AG04449 (cell line): Measurements from ENCODE around the gene MEDAG.

Experiments used
- CTCF ChIA-PET: fragments of 350-600 bp; formaldehyde crosslinking; extraction: SDS; loops from one replicate; lab custom pipeline; 2021; ENCODE audit warnings: antibody characterized with exemption; lab: Yijun Ruan, JAX
- POLR2A ChIA-PET: fragments of 400-600, 350-600 bp; formaldehyde crosslinking; extraction: SDS; loops from one replicate; lab custom pipeline; 2020; ENCODE audit warnings: antibody characterized with exemption, inconsistent platforms; lab: Yijun Ruan, JAX
- DNase-seq: peaks from one replicate; pipeline ENCODE4 v3.0.0-alpha.2; 2010; ENCODE audit warnings: low read depth, low spot score
- H3K4me3 ChIP-seq: 2 replicates; pipeline ENCODE4 v1.5.1; 2011; ENCODE audit warnings: low read depth, mild to moderate bottlenecking, control low read depth, low read length
- CTCF ChIP-seq: IDR thresholded peaks from one replicate; pipeline ENCODE4 v1.5.1; 2011; ENCODE audit warnings: mild to moderate bottlenecking, moderate library complexity, low read length, control low read depth, inconsistent platforms; ENCODE audit not compliant: insufficient read depth; ENCODE audit errors: missing control alignments

MEDAG gene

GRCh38 chr13:30957258-30957943 is 51.3 kb downstream of the MEDAG start:
- DNase-seq: no peak
- ChIA-PET CTCF (interaction anchor here (1.4 kb wide), 1 partner anchor 93 kb away, joined by 4 read pairs; no protein-coding TSS in a partner anchor), POLR2A (no interaction called here)
- TF ChIP-seq CTCF: no peak
- H3K4me3 ChIP-seq: no peak overlapping the region

- ChIA-PET POLR2A (no interaction called here), CTCF (interaction anchor here (0.7 to 1.8 kb wide), 2 partner anchors 19 to 39 kb away, joined by 3 to 7 read pairs; no protein-coding TSS in a partner anchor)
Measured at GRCh38 chr13:30959678-30960077, 53.6 kb downstream of the MEDAG start.

GRCh38 chr13:30963791-30964190 is 57.7 kb downstream of the MEDAG start:
- no peak for DNase-seq
- POLR2A ChIA-PET: no interaction called here
- TF ChIP-seq CTCF: no peak
- H3K4me3 ChIP-seq: no peak overlapping the region
- CTCF ChIA-PET: interaction anchor here (1.5 to 3.0 kb wide), 2 partner anchors 15 to 17 kb away, joined by 4 to 7 read pairs; no protein-coding TSS in a partner anchor

More at GRCh38 chr13:30959678-30960077, 53.6 kb downstream of the MEDAG start:
- TF ChIP-seq CTCF: no peak
- DNase-seq: no peak
- H3K4me3 ChIP-seq: no peak overlapping the region

GRCh38 chr13:30965380-30965779 is 59.3 kb downstream of the MEDAG start:
- ChIA-PET POLR2A (interaction anchor here (0.7 kb wide), 1 partner anchor 1277 kb away, joined by 3 read pairs; no protein-coding TSS in a partner anchor), CTCF (interaction anchor here (2.4 kb wide), 1 partner anchor 79 kb away, joined by 8 read pairs; no protein-coding TSS in a partner anchor)
- TF ChIP-seq CTCF: no peak
- no peak overlapping the region for H3K4me3 ChIP-seq
- DNase-seq: no peak

- no peak overlapping the region for H3K4me3 ChIP-seq
- POLR2A ChIA-PET: interaction anchor here (0.7 kb wide), 1 partner anchor 1278 kb away, joined by 3 read pairs; no protein-coding TSS in a partner anchor
- TF ChIP-seq CTCF: no peak
- CTCF ChIA-PET: interaction anchor here (0.7 to 2.4 kb wide), 4 partner anchors 13 to 78 kb away, joined by 3 to 8 read pairs (median 3); no protein-coding TSS in a partner anchor
- DNase-seq: no peak
Measured at GRCh38 chr13:30966101-30966500, 60.0 kb downstream of the MEDAG start.

GRCh38 chr13:30968846-30969245 is 62.8 kb downstream of the MEDAG start:
- POLR2A ChIA-PET: interaction anchor here (0.8 kb wide), 1 partner anchor 10 kb away, joined by 4 read pairs; no protein-coding TSS in a partner anchor

More at GRCh38 chr13:30968846-30969245, 62.8 kb downstream of the MEDAG start:
- CTCF ChIA-PET: interaction anchor here (0.8 to 3.5 kb wide), 4 partner anchors 10 to 76 kb away, joined by 3 to 30 read pairs (median 3); partner anchors contain the start of gene TEX26
- no peak overlapping the region for H3K4me3 ChIP-seq
- DNase-seq: no peak
- TF ChIP-seq CTCF: no peak
